Measurements from ENCODE around the gene E2F1.

- TF ChIP-seq EZH2 (optimal IDR thresholded peaks at IDR 0.05; ENCODE audit: low read depth, low read length) (no peak), CTCF (IDR thresholded peaks at IDR 0.05; ENCODE audit: low read length) (no peak), EZH2phosphoT487 (IDR thresholded peaks at IDR 0.05; ENCODE audit: low read length) (no peak)
Measured at GRCh38 chr20:33709905-33710541, 23.8 kb upstream of the E2F1 start.
